Astrocyte of the spinal cord (primary cell): Measurements from ENCODE around the gene DLGAP1.

Experiments
- DNase-seq: peaks from one replicate; pipeline ENCODE4 v3.0.0; 2011; ENCODE audit warnings: low read depth, low spot score
- H3K4me3 ChIP-seq: 2 replicates; pipeline ENCODE4 v1.5.1; 2011; ENCODE audit warnings: low read depth, mild to moderate bottlenecking, low read length, moderate library complexity
- in situ Hi-C: cut with HindIII; loops from 2 replicates; pipeline ENCODE4 v1.10.0; 2017; ENCODE audit warnings: low sequenced_read_pairs
- TF ChIP-seq, protein P1 (sequence below): IDR thresholded peaks from 2 replicates; pipeline ENCODE4 v1.5.1; 2012; ENCODE audit warnings: low read depth, mild to moderate bottlenecking, low read length, inconsistent platforms

Gene DLGAP1

DNA sequence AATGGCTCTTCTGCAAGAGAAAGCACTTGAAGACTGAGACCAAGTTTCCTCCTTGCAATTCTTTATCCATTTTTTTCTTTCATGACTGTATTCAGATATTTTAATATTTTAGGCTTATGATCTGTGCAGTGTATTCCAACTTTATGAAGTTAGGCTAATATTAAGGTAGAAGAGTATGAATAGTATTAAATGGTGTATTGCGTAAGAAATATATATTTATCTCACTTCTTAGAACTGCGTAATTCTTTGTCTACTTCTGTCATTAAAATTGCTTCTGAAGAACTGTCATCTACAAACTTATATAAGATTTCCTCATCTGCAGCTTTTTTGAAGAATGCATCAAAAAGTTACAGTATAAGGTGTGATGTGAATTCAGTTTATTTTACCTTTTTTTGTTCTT is 183.2 kb downstream of the DLGAP1 start:
- DNase-seq = no peak
- TF ChIP-seq, protein P1, sequence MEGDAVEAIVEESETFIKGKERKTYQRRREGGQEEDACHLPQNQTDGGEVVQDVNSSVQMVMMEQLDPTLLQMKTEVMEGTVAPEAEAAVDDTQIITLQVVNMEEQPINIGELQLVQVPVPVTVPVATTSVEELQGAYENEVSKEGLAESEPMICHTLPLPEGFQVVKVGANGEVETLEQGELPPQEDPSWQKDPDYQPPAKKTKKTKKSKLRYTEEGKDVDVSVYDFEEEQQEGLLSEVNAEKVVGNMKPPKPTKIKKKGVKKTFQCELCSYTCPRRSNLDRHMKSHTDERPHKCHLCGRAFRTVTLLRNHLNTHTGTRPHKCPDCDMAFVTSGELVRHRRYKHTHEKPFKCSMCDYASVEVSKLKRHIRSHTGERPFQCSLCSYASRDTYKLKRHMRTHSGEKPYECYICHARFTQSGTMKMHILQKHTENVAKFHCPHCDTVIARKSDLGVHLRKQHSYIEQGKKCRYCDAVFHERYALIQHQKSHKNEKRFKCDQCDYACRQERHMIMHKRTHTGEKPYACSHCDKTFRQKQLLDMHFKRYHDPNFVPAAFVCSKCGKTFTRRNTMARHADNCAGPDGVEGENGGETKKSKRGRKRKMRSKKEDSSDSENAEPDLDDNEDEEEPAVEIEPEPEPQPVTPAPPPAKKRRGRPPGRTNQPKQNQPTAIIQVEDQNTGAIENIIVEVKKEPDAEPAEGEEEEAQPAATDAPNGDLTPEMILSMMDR = no peak
- in situ Hi-C loops = no loop called here
- H3K4me3 ChIP-seq = no peak overlapping the region

DNA sequence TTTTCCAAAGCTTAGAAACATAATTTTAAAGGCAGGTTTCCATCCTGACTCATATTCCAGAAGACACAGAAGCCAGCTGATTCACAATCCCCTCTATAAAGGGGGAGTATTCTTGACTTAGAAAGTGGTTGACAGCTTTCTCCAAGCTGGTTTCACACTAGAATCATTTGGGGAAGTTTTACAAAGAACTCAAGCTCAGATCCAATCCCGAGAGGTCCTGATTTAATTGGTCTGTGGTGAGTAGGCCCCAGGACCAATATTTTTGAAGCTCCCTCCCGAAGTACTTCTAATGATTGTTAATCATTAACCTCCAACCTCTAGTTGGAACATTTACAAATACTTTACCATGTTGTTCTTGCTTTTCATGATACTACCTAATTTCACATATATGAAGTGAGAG is 184.1 kb downstream of the DLGAP1 start:
- TF ChIP-seq, protein P1 = no peak
- no peak for DNase-seq
- in situ Hi-C loops = no loop called here
- H3K4me3 ChIP-seq = no peak overlapping the region

DNA sequence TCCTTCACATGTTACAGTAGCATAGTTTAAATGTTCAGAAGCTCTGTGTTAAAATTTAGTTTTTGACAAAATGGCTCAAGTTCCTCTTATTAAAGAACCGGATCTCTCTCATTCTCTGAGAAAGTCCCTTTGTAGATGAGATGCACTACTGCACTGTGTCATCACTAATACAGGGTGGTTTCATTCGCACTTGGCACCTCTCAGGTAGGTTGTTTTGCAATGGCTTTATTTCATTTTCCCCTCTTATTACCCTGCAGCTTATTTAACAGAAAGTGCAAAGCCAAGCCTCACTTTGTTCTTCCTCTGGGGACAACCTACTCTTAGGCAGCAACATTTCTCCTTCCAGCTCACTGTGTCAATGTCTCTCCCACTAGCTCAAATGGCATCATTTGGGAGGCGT is 185.1 kb downstream of the DLGAP1 start:
- no peak for DNase-seq
- TF ChIP-seq, protein P1 = no peak
- in situ Hi-C loops = no loop called here
- no peak overlapping the region for H3K4me3 ChIP-seq

DNA sequence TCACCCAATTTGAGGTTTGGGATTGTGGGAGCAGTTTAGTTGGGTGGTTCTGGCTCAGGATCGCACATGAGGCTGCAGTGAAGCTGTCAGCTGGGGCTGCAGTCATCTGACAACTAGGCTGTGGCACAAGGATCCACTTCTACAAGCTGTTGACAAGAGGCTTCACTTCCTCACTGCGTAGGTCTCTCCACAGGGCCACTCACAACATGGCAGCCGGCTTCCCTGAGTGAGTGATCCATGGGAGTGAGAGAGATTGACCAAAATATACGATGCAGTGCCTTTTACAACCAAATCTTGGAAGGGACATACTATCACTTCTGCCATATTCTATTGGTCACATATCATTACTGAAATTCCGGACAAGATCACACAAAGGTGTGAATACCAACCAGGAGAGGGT is 187.5 kb downstream of the DLGAP1 start:
- H3K4me3 ChIP-seq = no peak overlapping the region
- in situ Hi-C loops = no loop called here
- DNase-seq = no peak
- TF ChIP-seq, protein P1 = no peak

DNA sequence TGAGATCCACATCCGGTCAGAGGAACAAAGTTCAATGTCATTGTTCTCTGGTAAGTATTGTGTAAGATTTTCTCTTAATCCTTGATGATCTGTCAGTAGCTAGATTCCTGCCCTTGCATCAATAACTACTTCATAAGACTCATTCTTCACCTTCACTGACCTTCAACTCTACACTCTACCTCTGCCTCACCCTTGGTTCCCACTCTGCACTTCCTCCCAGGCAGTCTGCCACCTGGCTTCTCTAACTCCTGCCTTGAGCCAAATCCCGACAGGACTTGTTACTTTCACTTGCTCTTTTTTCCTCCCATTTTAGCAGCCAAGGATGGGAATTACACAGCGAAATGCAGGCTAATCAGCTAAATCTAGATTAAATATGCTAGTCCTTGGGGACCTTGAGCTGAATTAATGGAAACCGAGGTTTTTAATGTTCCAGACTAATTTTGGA is 190.7 kb downstream of the DLGAP1 start:
- TF ChIP-seq, protein P1 = no peak
- DNase-seq = no peak
- in situ Hi-C loops = no loop called here
- no peak overlapping the region for H3K4me3 ChIP-seq

DNA sequence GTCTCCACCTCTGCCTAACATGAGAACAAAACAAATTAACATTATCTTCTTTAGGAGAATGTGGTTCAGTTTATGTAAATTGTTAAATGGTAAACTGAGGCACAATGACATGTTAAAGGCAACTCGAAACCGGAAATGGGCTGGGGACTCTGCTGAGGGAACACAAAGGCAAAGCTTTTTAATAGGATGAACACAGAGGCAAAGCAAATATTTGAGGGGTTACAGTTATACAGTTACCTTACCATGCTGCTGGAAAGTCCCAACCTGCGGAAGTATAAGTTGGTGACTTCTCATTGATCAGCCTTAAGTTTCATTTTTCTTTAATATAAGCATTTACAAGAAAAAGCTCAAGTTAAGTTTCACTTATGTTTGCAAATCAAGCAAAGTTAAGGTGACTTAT is 195.0 kb downstream of the DLGAP1 start:
- DNase-seq = no peak
- no peak overlapping the region for H3K4me3 ChIP-seq
- in situ Hi-C loops = no loop called here
- TF ChIP-seq, protein P1 = no peak
